Ascending aorta (tissue), 2 donors: ENCODE data around the gene CFLAR. TPM values are rescaled to one million over a fixed set of nuclear protein-coding genes. Genes with fewer than 3 reads are reported as not detected.
"Not testable (repeated sequence)": the region's sequence is repeated elsewhere in the genome, so short reads cannot be mapped to it uniquely, and the experiment has no call there.

ENCODE experiments used
- DNase-seq, 2 donors: peaks; one replicate each; pipeline ENCODE4 v3.0.0-alpha.2; 2019; ENCODE audit warnings: low spot score in 2 of 2
- H3K27ac ChIP-seq, 2 donors: fragments of 200-600 bp; sonication (generic); one replicate each; pipeline ENCODE4 v1.5.1; 2016 to 2017; ENCODE audit warnings: mild to moderate bottlenecking in 1 of 2
- H3K27me3 ChIP-seq: fragments of 200-600 bp; sonication (generic); one replicate; pipeline ENCODE4 v1.5.1; 2017
- H3K36me3 ChIP-seq, 2 donors: fragments of 200-600 bp; sonication (generic); one replicate each; pipeline ENCODE4 v1.5.1; 2016
- H3K4me1 ChIP-seq, 2 donors: fragments of 200-600 bp; sonication (generic); one replicate each; pipeline ENCODE4 v1.5.1; 2016 to 2017; ENCODE audit warnings: mild to moderate bottlenecking in 1 of 2
- H3K4me3 ChIP-seq, 2 donors: fragments of 200-600 bp; sonication (generic); one replicate each; pipeline ENCODE4 v1.5.1; 2016 to 2017; ENCODE audit warnings: mild to moderate bottlenecking in 1 of 2
- H3K9me3 ChIP-seq, 2 donors: fragments of 200-600 bp; sonication (generic); one replicate each; pipeline ENCODE4 v1.5.1; 2016
- CTCF ChIP-seq, 3 experiments: fragments of 200-600 bp in 2 of 3; fragments of 450-650 bp in 1 of 3; sonication (generic) in 2 of 3; IDR thresholded peaks; one replicate each; pipeline ENCODE4 v1.5.1; 2016 to 2019; ENCODE audit warnings: antibody characterized with exemption in 3 of 3, mild to moderate bottlenecking in 1 of 3, moderate library complexity in 1 of 3
- intact Hi-C: fragments of 100-400 bp; cut with DNase I; formaldehyde crosslinking; loops from one replicate; pipeline ENCODE4 v1.15.1; 2023
- total RNA-seq: library from RNA; depleted of rRNA; stranded (reverse); fragments of >200 nt; gene quantifications from one replicate; pipeline ENCODE4 v1.1.0, GENCODE V29; 2016

Gene CFLAR
- total RNA-seq, 1 donor from 2014 or later = 112 TPM

DNA sequence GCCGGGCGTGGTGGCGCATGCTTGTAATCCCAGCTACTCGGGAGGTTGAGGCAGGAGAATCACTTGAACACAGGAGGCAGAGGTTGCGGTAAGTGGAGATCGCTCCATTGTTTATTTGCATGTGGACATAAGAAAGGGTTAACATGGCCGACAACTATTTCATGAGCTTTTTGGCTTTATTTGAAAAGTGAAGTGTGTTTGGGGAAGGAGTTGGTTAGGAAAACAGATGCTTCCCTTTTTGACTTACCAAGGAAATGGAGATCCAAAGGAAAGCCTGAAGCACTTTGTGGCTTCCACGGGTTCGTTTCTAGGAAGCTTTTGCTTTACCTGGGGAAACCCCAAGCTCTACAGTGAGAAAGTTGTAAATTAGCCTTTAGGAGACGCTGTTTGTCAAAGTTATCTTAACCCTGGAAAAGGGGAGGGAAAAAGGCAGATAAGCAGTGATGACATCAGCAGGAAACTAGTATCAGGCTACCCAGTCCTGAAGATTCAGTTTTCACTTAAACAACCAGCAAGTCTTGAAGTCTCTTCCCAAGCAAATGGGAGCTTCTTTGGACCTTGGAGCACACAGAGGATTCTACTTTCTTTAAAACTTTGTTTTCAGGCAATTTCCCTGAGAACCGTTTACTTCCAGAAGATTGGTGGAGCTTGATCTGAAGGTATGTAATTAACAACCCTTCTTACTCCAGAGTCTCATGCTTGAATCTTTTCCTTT is 66.8 kb downstream of the CFLAR start, which contains the start of gene CASP10:
Gene CASP10, plus strand, starts transcription at position 492 of the 715 bp plus-strand sequence. CDS start 2,637 bp downstream, outside the sequence.
- intact Hi-C loops = no loop called here
- no peaks in the 10 kb centered on the region for H3K9me3 ChIP-seq
- no peaks in the 10 kb centered on the region for H3K36me3 ChIP-seq
- H3K4me3 ChIP-seq = peak within 1 kb of the TSS; percentile 18 to 60
- no peaks in the 10 kb centered on the region for H3K4me1 ChIP-seq
- DNase-seq = no peak
- peak within 1 kb of the TSS; percentile 10 to 20 for H3K27ac ChIP-seq
- TF ChIP-seq CTCF (IDR thresholded peaks at IDR 0.05) = peak in 2 of 3 experiments; percentile 19 to 37
- H3K27me3 ChIP-seq = no peaks in the 10 kb centered on the region

- H3K27ac ChIP-seq = peak overlapping the region; percentile 10 to 20
- no peak for TF ChIP-seq CTCF (IDR thresholded peaks at IDR 0.05)
- intact Hi-C loops = no loop called here
Measured at GRCh38 chr2:201183365-201183727, 67.4 kb downstream of the CFLAR start.

DNA sequence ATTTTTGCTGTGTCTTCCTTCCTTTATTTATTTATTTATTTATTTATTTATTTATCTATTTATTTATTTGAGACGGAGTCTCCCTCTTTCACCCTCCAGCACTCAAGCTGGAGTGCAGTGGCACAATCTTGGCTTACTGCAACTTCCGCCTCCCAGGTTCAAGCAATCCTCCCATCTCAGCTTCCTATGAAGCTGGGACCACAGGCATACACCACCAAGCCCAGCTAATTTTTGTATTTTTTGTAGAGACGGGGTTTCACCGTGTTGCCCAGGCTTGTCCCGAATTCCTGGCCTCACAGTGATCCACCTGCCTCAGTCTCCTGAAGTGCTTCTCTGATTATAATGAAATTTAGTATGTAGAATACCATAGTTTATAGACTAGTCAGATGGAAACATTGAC is 67.9 kb downstream of the CFLAR start:
- H3K36me3 ChIP-seq, H3K27ac ChIP-seq, DNase-seq, H3K27me3 ChIP-seq, H3K4me1 ChIP-seq, H3K9me3 ChIP-seq, intact Hi-C loops: not testable (repeated sequence)
- peak overlapping the region; percentile 7 to 60 for H3K4me3 ChIP-seq

More at GRCh38 chr2:201183365-201183727, 67.4 kb downstream of the CFLAR start:
- Histone ChIP-seq H3K9me3 (no peaks in the 10 kb centered on the region), H3K4me3 (peak overlapping the region; percentile 18 to 60), H3K36me3 (no peaks in the 10 kb centered on the region), H3K4me1 (no peaks in the 10 kb centered on the region), H3K27me3 (no peaks in the 10 kb centered on the region)
- DNase-seq = no peak

DNA sequence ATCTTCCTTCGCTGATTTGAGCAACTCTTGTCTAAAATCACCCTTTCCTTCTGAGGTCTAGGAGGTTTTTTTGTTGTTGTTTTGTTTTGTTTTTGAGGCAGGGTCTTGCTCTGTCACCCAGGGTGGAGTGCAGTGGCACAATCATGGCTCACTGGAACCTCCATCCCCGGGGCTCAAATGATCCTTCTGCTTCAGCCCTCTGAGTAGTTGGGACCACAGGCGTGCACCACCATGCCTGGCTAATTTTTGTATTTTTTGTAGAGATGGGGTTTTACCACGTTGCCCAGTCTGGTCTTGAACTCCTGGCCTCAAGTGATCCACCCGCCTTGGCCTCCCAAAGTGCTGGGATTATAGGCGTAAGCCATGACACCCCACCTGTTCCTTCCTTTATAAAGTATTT is 68.3 kb downstream of the CFLAR start:
- H3K4me3 ChIP-seq = peak overlapping the region; percentile 7 to 60
- H3K4me1 ChIP-seq, H3K36me3 ChIP-seq, H3K27ac ChIP-seq, DNase-seq, intact Hi-C loops, H3K9me3 ChIP-seq, H3K27me3 ChIP-seq: not testable (repeated sequence)

DNA sequence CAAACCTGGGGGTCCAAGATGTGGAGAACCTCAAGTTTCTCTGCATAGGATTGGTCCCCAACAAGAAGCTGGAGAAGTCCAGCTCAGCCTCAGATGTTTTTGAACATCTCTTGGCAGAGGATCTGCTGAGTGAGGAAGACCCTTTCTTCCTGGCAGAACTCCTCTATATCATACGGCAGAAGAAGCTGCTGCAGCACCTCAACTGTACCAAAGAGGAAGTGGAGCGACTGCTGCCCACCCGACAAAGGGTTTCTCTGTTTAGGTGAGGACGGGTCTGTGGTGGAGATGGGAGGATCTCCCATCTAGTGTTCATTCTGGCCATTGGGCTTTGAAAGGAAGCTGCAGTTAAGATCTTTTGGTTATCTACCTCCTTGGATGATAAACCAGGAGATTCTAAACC is 69.9 kb downstream of the CFLAR start:
- Histone ChIP-seq H3K27me3 (no peaks in the 10 kb centered on the region), H3K4me1 (no peaks in the 10 kb centered on the region), H3K36me3 (no peaks in the 10 kb centered on the region), H3K9me3 (no peaks in the 10 kb centered on the region), H3K27ac (no peak overlapping the region), H3K4me3 (no peak overlapping the region)
- TF ChIP-seq CTCF (IDR thresholded peaks at IDR 0.05) = no peak
- no peak for DNase-seq
- intact Hi-C loops = no loop called here

- H3K4me3 ChIP-seq = no peak overlapping the region
- H3K27ac ChIP-seq = no peak overlapping the region
- no peak for TF ChIP-seq CTCF (IDR thresholded peaks at IDR 0.05)
- no peaks in the 10 kb centered on the region for H3K27me3 ChIP-seq
- DNase-seq = no peak
- H3K36me3 ChIP-seq = no peaks in the 10 kb centered on the region
- H3K9me3 ChIP-seq = no peaks in the 10 kb centered on the region
- peaks cover 0 to 3% of the 10 kb centered on the region in 2 donors for H3K4me1 ChIP-seq
- intact Hi-C loops = no loop called here
Measured at GRCh38 chr2:201186982-201187381, 71.0 kb downstream of the CFLAR start.
